Prostate gland (tissue), 2 donors: ENCODE data around the gene ATP9A. TPM values are rescaled to one million over a fixed set of nuclear protein-coding genes. Genes with fewer than 3 reads are reported as not detected.

ENCODE experiments used
- DNase-seq: peaks from one replicate; pipeline ENCODE4 v3.0.0-alpha.2; 2019; ENCODE audit warnings: low spot score
- H3K27ac ChIP-seq, 2 donors: fragments of 200-600 bp; sonication (generic); 2 replicates each; pipeline ENCODE4 v1.5.1; 2017 to 2019
- H3K27me3 ChIP-seq: fragments of 200-600 bp; sonication (generic); replicated peaks from 2 replicates; pipeline ENCODE4 v1.5.1; 2019; ENCODE audit not compliant: insufficient read depth
- H3K36me3 ChIP-seq, 2 donors: fragments of 200-600 bp; sonication (generic); 1 replicate in 1 of 2; 2 replicates in 1 of 2; pipeline versions ENCODE4 v1.5.1 to v1.8.1; 2017 to 2019
- H3K4me1 ChIP-seq: fragments of 200-600 bp; sonication (generic); replicated peaks from 2 replicates; pipeline ENCODE4 v1.5.1; 2019
- H3K4me3 ChIP-seq, 2 donors: fragments of 200-600 bp; sonication (generic); 2 replicates each; pipeline ENCODE4 v1.5.1; 2017 to 2019
- H3K9me3 ChIP-seq: fragments of 200-600 bp; sonication (generic); 2 replicates; pipeline ENCODE4 v1.5.1; 2017
- POLR2A ChIP-seq: fragments of 450-650 bp; IDR thresholded peaks from one replicate; pipeline ENCODE4 v1.6.1; 2016; ENCODE audit warnings: antibody characterized with exemption, mild to moderate bottlenecking
- POLR2AphosphoS5 ChIP-seq: sonication (generic); formaldehyde crosslinking; IDR thresholded peaks from one replicate; pipeline ENCODE4 v1.6.1; 2017; ENCODE audit warnings: antibody characterized with exemption
- WGBS: methylation state at CpG from one replicate; pipeline ENCODE4 v1.1.5; 2018; 5-methylcytosine and 5-hydroxymethylcytosine counted together
- intact Hi-C: fragments of 100-400 bp; cut with DNase I; formaldehyde crosslinking; loops from one replicate; pipeline ENCODE4 v1.14.2; 2022
- total RNA-seq, 2 donors: library from RNA; depleted of rRNA; stranded (reverse); fragments of >200 nt; gene quantifications; one replicate each; pipeline ENCODE4 v1.1.0, GENCODE V29; 2016
- TF ChIP-seq, protein P1 (sequence below), 4 experiments: fragments of 200-600 bp in 2 of 4; fragments of 450-650 bp in 2 of 4; sonication (generic) in 2 of 4; IDR thresholded peaks; 1 replicate in 3 of 4; 2 replicates in 1 of 4; pipeline ENCODE4 v1.5.1; 2016 to 2019; ENCODE audit warnings: antibody characterized with exemption in 4 of 4, mild to moderate bottlenecking in 2 of 4, moderate library complexity in 2 of 4

The ATP9A gene
- total RNA-seq, 2 donors from 2014 or later: 35.1 to 118 TPM

DNA sequence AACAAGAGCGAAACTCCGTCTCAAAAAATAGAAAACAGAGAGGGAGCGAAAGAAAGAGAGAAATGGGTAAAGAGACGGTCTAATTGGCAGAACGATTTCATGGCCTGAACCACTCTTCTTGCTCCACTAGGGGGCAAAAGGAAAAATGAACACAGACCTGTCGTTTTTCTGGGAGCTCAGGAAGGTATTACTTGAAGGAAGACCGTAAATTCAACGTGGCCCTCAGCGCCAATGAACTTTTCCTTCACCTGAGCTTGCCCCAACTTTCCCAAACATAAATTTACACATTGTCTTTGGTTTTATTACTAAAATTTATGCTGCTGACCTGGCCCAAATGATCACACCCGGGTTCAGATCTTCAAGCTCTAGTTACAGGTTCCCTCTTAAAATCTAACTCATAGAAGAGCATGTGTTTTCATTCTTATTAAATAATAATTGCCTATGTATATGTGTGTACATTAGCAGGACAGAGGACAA is 67.3 kb downstream of the ATP9A start:
- no peak overlapping the region for H3K27ac ChIP-seq
- peak; percentile 42 for DNase-seq

DNA sequence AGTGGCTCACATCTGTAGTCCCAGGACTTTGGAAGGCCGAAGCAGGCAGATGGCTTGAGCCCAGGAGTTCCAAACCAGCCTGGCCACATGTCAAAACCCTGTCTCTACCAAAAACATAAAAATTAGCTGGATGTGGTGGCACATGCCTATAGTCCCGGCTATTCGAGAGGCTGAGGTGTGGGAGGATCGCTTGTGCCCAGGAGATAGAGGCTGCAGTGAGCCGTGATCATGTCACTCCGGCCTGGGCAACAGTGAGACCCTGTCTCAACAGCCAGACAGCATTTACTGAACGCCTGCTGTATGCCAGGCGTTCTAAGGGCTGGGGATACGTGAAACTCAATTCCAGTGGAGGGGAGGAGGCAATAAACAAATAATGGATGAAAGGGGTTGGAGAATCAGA is 69.9 kb downstream of the ATP9A start:
- no peak for DNase-seq
- no peaks in the 10 kb centered on the region for H3K36me3 ChIP-seq
- intact Hi-C loops: no loop called here
- no peak overlapping the region for H3K27ac ChIP-seq
- 63% methylated on average over 9 of the region's 9 CpGs for WGBS
- H3K27me3 ChIP-seq: no peaks in the 10 kb centered on the region
- TF ChIP-seq, protein P1, sequence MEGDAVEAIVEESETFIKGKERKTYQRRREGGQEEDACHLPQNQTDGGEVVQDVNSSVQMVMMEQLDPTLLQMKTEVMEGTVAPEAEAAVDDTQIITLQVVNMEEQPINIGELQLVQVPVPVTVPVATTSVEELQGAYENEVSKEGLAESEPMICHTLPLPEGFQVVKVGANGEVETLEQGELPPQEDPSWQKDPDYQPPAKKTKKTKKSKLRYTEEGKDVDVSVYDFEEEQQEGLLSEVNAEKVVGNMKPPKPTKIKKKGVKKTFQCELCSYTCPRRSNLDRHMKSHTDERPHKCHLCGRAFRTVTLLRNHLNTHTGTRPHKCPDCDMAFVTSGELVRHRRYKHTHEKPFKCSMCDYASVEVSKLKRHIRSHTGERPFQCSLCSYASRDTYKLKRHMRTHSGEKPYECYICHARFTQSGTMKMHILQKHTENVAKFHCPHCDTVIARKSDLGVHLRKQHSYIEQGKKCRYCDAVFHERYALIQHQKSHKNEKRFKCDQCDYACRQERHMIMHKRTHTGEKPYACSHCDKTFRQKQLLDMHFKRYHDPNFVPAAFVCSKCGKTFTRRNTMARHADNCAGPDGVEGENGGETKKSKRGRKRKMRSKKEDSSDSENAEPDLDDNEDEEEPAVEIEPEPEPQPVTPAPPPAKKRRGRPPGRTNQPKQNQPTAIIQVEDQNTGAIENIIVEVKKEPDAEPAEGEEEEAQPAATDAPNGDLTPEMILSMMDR (IDR thresholded peaks at IDR 0.05): no peak
- TF ChIP-seq POLR2A (no peak), POLR2AphosphoS5 (no peak)
- H3K4me1 ChIP-seq: peaks cover 11% of the 10 kb centered on the region
- no peaks in the 10 kb centered on the region for H3K9me3 ChIP-seq
- H3K4me3 ChIP-seq: no peak overlapping the region

More for the DNA sequence above, 67.3 kb downstream of the ATP9A start:
- intact Hi-C loops: no loop called here
- Histone ChIP-seq H3K27me3 (no peaks in the 10 kb centered on the region), H3K4me3 (no peak overlapping the region), H3K9me3 (no peaks in the 10 kb centered on the region), H3K36me3 (no peaks in the 10 kb centered on the region), H3K4me1 (peaks cover 11% of the 10 kb centered on the region)
- 44% methylated on average over 10 of the region's 10 CpGs for WGBS
- TF ChIP-seq POLR2A (no peak), POLR2AphosphoS5 (peak; percentile 29)
- TF ChIP-seq, protein P1 (IDR thresholded peaks at IDR 0.05): peak; percentile 58 to 75 (median 64)

DNA sequence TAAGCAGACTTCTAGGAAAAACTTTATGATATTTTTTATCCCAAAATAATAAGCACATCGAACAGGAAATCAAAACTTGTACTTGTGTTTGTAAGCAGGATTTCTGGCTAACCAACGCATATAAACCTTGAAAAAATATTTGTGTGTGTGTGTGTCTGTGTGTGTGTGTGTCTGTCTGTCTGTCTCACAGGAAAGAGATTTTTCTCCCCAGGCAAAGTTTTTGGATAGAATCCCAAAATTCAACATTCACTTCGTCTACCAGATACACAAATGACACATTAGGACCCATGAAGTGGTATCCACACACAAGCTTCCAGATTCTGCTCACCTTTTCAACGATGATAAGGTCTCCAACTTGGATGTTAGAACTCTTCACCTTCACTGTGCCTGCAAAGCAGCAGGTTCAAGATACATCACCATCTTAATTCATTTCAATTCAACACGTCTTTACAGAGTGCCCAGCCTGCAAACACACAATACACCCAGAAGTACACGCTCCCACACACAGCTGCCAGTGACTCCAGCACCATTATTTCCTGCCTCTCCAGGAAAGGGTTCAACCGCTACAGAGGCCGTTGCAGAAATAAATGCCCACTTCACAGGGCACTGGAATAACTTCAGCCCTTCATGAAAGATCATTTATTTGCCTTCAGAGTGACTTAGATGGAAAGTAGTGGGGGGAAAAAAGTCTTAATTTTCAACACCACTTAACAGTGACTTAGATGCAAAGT is 70.9 kb downstream of the ATP9A start:
- Histone ChIP-seq H3K36me3 (no peaks in the 10 kb centered on the region), H3K9me3 (no peaks in the 10 kb centered on the region), H3K4me3 (no peak overlapping the region), H3K27me3 (no peaks in the 10 kb centered on the region), H3K4me1 (peaks cover 11% of the 10 kb centered on the region), H3K27ac (peak overlapping the region; percentile 54 to 55)
- DNase-seq: no peak
- 33% methylated on average over 8 of the region's 8 CpGs for WGBS
- TF ChIP-seq POLR2AphosphoS5 (no peak), POLR2A (no peak)
- TF ChIP-seq, protein P1 (IDR thresholded peaks at IDR 0.05): no peak
- intact Hi-C loops: no loop called here

DNA sequence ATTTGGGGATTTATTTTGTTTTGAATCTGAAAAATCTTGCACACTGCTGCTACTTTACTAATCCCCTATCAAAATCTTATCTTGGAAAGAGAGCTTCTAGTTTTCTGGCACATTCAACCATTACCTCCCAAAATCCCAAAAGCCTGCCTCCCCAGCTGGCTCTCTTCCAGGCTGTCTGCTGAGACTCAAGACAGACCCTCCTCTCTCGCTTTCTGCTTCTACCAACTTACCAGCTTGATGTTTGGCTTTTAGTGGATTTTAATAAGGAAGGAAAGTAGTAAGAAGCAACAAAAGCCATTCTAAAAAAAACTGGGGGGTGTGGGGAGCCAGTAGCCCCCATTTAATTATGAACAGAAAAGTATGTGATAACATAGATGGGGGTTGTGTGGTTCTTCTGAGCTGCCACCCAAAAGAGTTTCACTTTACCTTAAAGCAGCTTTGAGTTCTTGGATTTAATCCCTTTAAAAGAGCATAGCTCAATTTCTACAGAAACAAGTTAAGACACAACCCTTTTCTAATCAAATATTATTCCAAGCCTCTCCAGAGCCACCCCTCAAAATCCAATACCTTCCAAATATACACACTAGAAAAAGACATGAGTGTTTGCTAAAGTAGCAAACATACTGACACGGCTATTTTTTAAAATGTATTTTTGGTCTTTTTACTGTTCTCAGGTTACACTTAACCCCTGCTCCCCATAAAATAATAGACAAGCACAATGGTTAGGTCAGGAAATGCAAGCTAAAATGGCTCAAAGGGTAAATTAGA is 71.7 kb downstream of the ATP9A start:
- peak overlapping the region; percentile 54 to 55 for H3K27ac ChIP-seq

More for the DNA sequence above, 71.7 kb downstream of the ATP9A start:
- no peak for DNase-seq
- no peak for TF ChIP-seq POLR2A
- TF ChIP-seq, protein P1 (IDR thresholded peaks at IDR 0.05): no peak
- TF ChIP-seq POLR2AphosphoS5: no peak
- H3K4me3 ChIP-seq: no peak overlapping the region
- WGBS: 23% methylated on average over 2 of the region's 2 CpGs
- intact Hi-C loops: no loop called here
- H3K36me3 ChIP-seq: no peaks in the 10 kb centered on the region
- H3K4me1 ChIP-seq: peaks cover 11% of the 10 kb centered on the region
- no peaks in the 10 kb centered on the region for H3K27me3 ChIP-seq
- H3K9me3 ChIP-seq: no peaks in the 10 kb centered on the region
